ENCODE measurements around the gene IPO5. TPM values are rescaled to one million over a fixed set of nuclear protein-coding genes. Genes with fewer than 3 reads are reported as not detected.
A peak's percentile ranks its signal among the peaks of the same experiment; 100 is the strongest.

IPO5 gene
- total RNA-seq, 1 experiment from 2014 or later, result 247 TPM

DNA sequence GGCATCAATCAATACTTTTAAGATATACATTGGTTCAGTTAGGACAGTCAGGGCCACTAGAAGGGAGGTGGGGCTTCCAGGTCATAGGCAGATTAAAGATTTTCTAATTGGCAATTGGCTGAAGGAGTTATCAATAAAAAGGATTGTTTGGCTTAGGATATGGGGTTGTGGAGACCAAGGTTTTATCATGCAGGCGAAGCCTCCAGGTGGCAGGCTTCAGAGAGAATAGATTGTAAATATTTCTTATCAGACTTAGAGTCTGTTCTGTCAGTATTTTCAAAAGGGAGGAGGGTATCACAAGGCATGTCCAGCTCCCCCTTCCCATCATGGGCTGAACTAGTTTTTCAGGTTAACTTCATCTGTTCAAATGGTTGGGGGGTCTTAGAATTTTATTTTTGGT lies 112.0 kb downstream of the IPO5 start:
- Histone ChIP-seq H3K36me3 (ENCODE audit: control insufficient read depth, insufficient read depth, low read length) (no peaks in the 10 kb centered on the region), H3K4me1 (peaks cover 8% of the 10 kb centered on the region; the same call in 1 of the 2 replicates), H3K4me3 (ENCODE audit: low read depth, low read length) (no peak overlapping the region), H3K9me3 (no peaks in the 10 kb centered on the region), H3K27me3 (replicated peaks; ENCODE audit: control insufficient read depth, insufficient read depth, low read length) (no peaks in the 10 kb centered on the region)
- BruUV-seq (replicated peaks), result no TSS peak
- TF ChIP-seq, protein P1, sequence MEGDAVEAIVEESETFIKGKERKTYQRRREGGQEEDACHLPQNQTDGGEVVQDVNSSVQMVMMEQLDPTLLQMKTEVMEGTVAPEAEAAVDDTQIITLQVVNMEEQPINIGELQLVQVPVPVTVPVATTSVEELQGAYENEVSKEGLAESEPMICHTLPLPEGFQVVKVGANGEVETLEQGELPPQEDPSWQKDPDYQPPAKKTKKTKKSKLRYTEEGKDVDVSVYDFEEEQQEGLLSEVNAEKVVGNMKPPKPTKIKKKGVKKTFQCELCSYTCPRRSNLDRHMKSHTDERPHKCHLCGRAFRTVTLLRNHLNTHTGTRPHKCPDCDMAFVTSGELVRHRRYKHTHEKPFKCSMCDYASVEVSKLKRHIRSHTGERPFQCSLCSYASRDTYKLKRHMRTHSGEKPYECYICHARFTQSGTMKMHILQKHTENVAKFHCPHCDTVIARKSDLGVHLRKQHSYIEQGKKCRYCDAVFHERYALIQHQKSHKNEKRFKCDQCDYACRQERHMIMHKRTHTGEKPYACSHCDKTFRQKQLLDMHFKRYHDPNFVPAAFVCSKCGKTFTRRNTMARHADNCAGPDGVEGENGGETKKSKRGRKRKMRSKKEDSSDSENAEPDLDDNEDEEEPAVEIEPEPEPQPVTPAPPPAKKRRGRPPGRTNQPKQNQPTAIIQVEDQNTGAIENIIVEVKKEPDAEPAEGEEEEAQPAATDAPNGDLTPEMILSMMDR (IDR thresholded peaks at IDR 0.05; ENCODE audit: insufficient read depth in 1 of 2, low read depth in 1 of 2, low read length in 1 of 2, severe bottlenecking in 1 of 2, unreplicated experiment in 1 of 2), result peak in 1 of 2 experiments; percentile 26
- no peaks in the 10 kb centered on the region for H3K27me3 Mint-ChIP-seq (ENCODE audit: insufficient read depth, unreplicated experiment)
- ChIA-PET POLR2A (no interaction called here), CTCF (no interaction called here)
- H3K4me1 Mint-ChIP-seq (ENCODE audit: low read depth, unreplicated experiment), result peaks cover 25% of the 10 kb centered on the region
- H3K4me3 Mint-ChIP-seq (ENCODE audit: unreplicated experiment), result no peak overlapping the region
- DNase-seq, result peak in 1 of 2 experiments; percentile 42
- H3K9me3 Mint-ChIP-seq (ENCODE audit: unreplicated experiment), result no peaks in the 10 kb centered on the region
- intact Hi-C loops (cut with micrococcal nuclease; ENCODE audit: unreplicated experiment), result loop anchor here (1.0 to 10.0 kb wide), 3 partner anchors 39 to 329 kb away; partner anchors contain the start of gene FARP1
- H3K27ac Mint-ChIP-seq (ENCODE audit: unreplicated experiment), result no peak overlapping the region
- H3K36me3 Mint-ChIP-seq (ENCODE audit: insufficient read depth, unreplicated experiment), result no peaks in the 10 kb centered on the region

DNA sequence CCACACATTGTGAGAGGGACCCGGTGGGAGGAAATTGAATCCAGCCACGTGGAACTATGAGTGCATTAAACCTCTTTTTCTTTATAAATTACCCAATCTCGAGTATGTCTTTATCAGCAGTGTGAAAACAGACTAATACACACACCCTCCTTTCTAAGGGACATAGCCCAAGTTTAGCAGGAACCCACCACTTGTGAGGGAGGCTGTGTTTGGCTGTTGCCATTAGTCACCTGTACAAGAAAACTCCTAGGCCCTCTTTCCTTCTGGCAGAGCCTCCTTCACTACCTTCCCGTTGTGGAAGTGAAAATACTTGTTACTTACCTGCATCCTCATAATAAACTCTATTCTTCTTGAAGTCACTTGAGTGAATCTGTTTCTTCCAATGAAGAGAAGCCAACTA lies 113.2 kb downstream of the IPO5 start:
- BruUV-seq (replicated peaks), result no TSS peak
- H3K27me3 Mint-ChIP-seq (ENCODE audit: insufficient read depth, unreplicated experiment), result no peaks in the 10 kb centered on the region
- H3K9me3 Mint-ChIP-seq (ENCODE audit: unreplicated experiment), result no peaks in the 10 kb centered on the region
- H3K4me1 Mint-ChIP-seq (ENCODE audit: low read depth, unreplicated experiment), result peaks cover 25% of the 10 kb centered on the region
- Histone ChIP-seq H3K4me3 (ENCODE audit: low read depth, low read length) (no peak overlapping the region), H3K27me3 (replicated peaks; ENCODE audit: control insufficient read depth, insufficient read depth, low read length) (no peaks in the 10 kb centered on the region), H3K9me3 (no peaks in the 10 kb centered on the region), H3K36me3 (ENCODE audit: control insufficient read depth, insufficient read depth, low read length) (no peaks in the 10 kb centered on the region), H3K4me1 (peaks cover 8% of the 10 kb centered on the region; the same call in 1 of the 2 replicates)
- intact Hi-C loops (cut with micrococcal nuclease; ENCODE audit: unreplicated experiment), result loop anchor here (10.0 kb wide), 1 partner anchor 328 kb away; no protein-coding TSS in a partner anchor
- no peak overlapping the region for H3K27ac Mint-ChIP-seq (ENCODE audit: unreplicated experiment)
- no peak overlapping the region for H3K4me3 Mint-ChIP-seq (ENCODE audit: unreplicated experiment)
- TF ChIP-seq, protein P1 (IDR thresholded peaks at IDR 0.05; ENCODE audit: insufficient read depth in 1 of 2, low read depth in 1 of 2, low read length in 1 of 2, severe bottlenecking in 1 of 2, unreplicated experiment in 1 of 2), result no peak
- ChIA-PET POLR2A (no interaction called here), CTCF (no interaction called here)
- no peak for DNase-seq
- H3K36me3 Mint-ChIP-seq (ENCODE audit: insufficient read depth, unreplicated experiment), result no peaks in the 10 kb centered on the region

DNA sequence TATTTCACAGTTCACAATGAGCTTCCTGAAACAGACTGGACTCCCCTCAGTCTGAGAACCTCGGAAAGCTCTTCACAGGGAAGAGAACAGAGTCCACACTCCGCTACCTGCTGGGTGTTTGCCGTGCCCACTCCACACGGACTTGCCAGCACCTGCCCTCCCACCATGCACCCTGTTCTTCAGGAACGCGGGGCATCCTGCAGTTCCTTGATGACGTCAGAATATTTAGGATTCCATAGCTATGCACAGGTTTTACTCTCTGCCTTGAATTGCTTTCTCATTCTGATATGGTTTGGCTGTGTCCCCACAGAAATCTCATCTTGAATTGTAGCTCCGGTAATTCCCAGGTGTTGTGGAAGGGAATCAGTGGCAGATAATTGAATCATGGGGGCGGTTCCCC lies 115.0 kb downstream of the IPO5 start:
- CTCF ChIA-PET, result no interaction called here
- H3K9me3 Mint-ChIP-seq (ENCODE audit: unreplicated experiment), result no peaks in the 10 kb centered on the region
- Histone ChIP-seq H3K9me3 (no peaks in the 10 kb centered on the region), H3K4me1 (peaks cover 8% of the 10 kb centered on the region; the same call in 1 of the 2 replicates), H3K27me3 (replicated peaks; ENCODE audit: control insufficient read depth, insufficient read depth, low read length) (no peaks in the 10 kb centered on the region), H3K36me3 (ENCODE audit: control insufficient read depth, insufficient read depth, low read length) (no peaks in the 10 kb centered on the region), H3K4me3 (ENCODE audit: low read depth, low read length) (no peak overlapping the region)
- DNase-seq, result peak; percentile 57 to 76
- intact Hi-C loops (cut with micrococcal nuclease; ENCODE audit: unreplicated experiment), result loop anchor here (10.0 kb wide), 1 partner anchor 326 kb away; no protein-coding TSS in a partner anchor
- H3K4me3 Mint-ChIP-seq (ENCODE audit: unreplicated experiment), result peak overlapping the region; percentile 65
- no peaks in the 10 kb centered on the region for H3K36me3 Mint-ChIP-seq (ENCODE audit: insufficient read depth, unreplicated experiment)
- TF ChIP-seq, protein P1 (IDR thresholded peaks at IDR 0.05; ENCODE audit: insufficient read depth in 1 of 2, low read depth in 1 of 2, low read length in 1 of 2, severe bottlenecking in 1 of 2, unreplicated experiment in 1 of 2), result no peak
- H3K27me3 Mint-ChIP-seq (ENCODE audit: insufficient read depth, unreplicated experiment), result no peaks in the 10 kb centered on the region
- peaks cover 25% of the 10 kb centered on the region for H3K4me1 Mint-ChIP-seq (ENCODE audit: low read depth, unreplicated experiment)
- H3K27ac Mint-ChIP-seq (ENCODE audit: unreplicated experiment), result peak overlapping the region; percentile 76
- no TSS peak for BruUV-seq (replicated peaks)
- POLR2A ChIA-PET, result no interaction called here

Data from Caco-2 (cell line).